Measurements from ENCODE around the gene PIK3R5.

The PIK3R5 gene

DNA sequence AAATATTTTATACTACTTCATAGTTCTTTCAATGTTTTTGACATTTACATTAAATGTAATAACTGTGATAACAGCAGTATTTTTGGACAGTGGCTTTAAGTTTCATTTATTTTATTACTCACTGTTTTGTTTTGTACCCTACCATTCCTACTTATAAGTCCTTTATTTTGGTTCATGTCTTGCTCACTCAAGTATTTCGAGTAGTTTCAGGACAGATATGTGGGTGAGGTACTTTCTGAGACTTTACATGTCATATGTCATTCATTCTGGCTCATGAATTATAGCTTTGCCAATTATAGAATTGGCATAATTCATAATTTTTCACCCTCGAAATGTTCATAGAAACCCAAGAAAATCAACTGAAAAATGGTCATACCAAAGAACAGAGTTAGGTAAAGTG lies 44.4 kb downstream of the PIK3R5 start:
- no peak overlapping the region for H3K4me2 ChIP-seq (ENCODE audit: insufficient read depth, low read length)
- ATAC-seq (ENCODE audit: insufficient read depth, low read depth): no peak
- no peak overlapping the region for H2AFZ ChIP-seq (ENCODE audit: low read depth, low read length)
- H3K27me3 ChIP-seq (ENCODE audit: insufficient read depth, low read length, poor library complexity): no peaks in the 10 kb centered on the region
- H3K27ac ChIP-seq (ENCODE audit: low read length): no peak overlapping the region
- no peaks in the 10 kb centered on the region for H4K20me1 ChIP-seq (ENCODE audit: insufficient read depth, low read length)
- H3K9ac ChIP-seq (ENCODE audit: low read depth, low read length): no peak overlapping the region
- no peaks in the 10 kb centered on the region for H3K4me1 ChIP-seq (ENCODE audit: insufficient read depth, low read length)
- no peak for TF ChIP-seq CTCF (IDR thresholded peaks at IDR 0.05; ENCODE audit: borderline replicate concordance, extremely low read depth, low read length, poor library complexity, severe bottlenecking)
- TF ChIP-seq EZH2 (IDR thresholded peaks at IDR 0.05; ENCODE audit: borderline replicate concordance, low read depth, low read length, severe bottlenecking): no peak
- H3K9me3 ChIP-seq (ENCODE audit: insufficient read depth, low read length, severe bottlenecking): peaks cover 17% of the 10 kb centered on the region
- DNase-seq: no peak
- no peak overlapping the region for H3K4me3 ChIP-seq (ENCODE audit: low read depth in 1 of 2, low read length in 2 of 2)
- H3K36me3 ChIP-seq (ENCODE audit: insufficient read depth, low read length): peaks cover 6% of the 10 kb centered on the region; the same call in 1 of the 2 replicates
- peaks cover 11% of the 10 kb centered on the region; the same call in 1 of the 2 replicates for H3K79me2 ChIP-seq (ENCODE audit: insufficient read depth, low read length)

DNA sequence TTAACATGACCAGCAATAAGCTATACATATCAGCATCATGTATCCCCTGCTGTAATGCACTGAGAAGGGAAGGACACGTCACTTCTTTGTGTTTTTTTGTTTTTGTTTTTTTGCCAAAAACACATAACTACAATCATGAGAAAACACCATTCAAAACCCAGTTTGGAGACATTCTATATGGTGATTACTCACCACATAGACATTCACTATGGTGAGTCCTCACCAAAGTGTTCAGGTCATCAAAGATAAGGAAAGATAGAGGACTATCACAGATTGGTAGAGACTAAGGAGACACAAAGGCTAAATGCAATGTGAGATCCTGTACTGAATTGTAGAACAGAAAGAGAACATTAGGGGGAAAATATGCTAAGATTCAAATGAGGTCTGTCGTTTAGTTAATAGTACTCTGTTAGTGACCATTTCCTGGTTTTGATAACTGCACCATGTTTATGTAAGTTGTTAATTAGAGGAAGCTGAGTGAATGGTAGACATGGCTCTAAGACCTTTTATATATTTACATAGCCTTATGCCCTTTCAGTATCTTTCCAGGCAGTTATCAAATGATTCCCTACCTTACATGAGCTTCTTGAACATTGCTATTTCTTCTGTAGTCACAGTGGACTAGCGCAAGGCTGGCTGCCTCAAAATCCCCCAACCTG lies 46.6 kb downstream of the PIK3R5 start:
- H2AFZ ChIP-seq (ENCODE audit: low read depth, low read length): no peak overlapping the region
- ATAC-seq (ENCODE audit: insufficient read depth, low read depth) (no peak), DNase-seq (no peak)
- H3K9me3 ChIP-seq (ENCODE audit: insufficient read depth, low read length, severe bottlenecking): peaks cover 13% of the 10 kb centered on the region
- TF ChIP-seq EZH2 (IDR thresholded peaks at IDR 0.05; ENCODE audit: borderline replicate concordance, low read depth, low read length, severe bottlenecking) (no peak), CTCF (IDR thresholded peaks at IDR 0.05; ENCODE audit: borderline replicate concordance, extremely low read depth, low read length, poor library complexity, severe bottlenecking) (no peak)
- H3K4me2 ChIP-seq (ENCODE audit: insufficient read depth, low read length): no peak overlapping the region
- peaks cover 6% of the 10 kb centered on the region for H3K36me3 ChIP-seq (ENCODE audit: insufficient read depth, low read length)
- no peak overlapping the region for H3K27ac ChIP-seq (ENCODE audit: low read length)
- H3K4me3 ChIP-seq (ENCODE audit: low read depth in 1 of 2, low read length in 2 of 2): no peak overlapping the region
- no peak overlapping the region for H3K9ac ChIP-seq (ENCODE audit: low read depth, low read length)
- H3K27me3 ChIP-seq (ENCODE audit: insufficient read depth, low read length, poor library complexity): no peaks in the 10 kb centered on the region
- H3K4me1 ChIP-seq (ENCODE audit: insufficient read depth, low read length): no peaks in the 10 kb centered on the region
- peaks cover 4% of the 10 kb centered on the region; the same call in 1 of the 2 replicates for H4K20me1 ChIP-seq (ENCODE audit: insufficient read depth, low read length)
- peaks cover 8% of the 10 kb centered on the region; the same call in 1 of the 2 replicates for H3K79me2 ChIP-seq (ENCODE audit: insufficient read depth, low read length)

DNA sequence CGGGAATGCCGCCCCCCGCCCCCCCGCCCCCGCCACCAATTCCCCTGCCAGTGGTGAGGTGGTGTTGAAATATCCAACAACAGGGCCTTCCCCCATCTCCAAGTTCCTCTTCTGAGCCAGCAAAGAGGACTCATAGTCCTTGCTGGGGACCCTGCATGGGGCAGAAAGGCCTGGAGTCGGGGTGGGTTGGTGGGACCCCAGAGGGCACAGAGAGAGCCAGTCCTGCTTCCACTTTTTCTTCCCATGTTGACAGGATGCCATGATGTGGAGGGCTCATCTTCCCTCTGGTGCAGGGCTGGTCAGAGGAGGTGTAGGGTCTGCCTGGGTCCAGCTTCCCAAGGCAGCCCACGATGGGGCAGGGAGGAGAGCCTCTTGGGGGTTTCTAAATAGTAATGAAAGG lies 49.0 kb downstream of the PIK3R5 start:
- Histone ChIP-seq H3K27ac (ENCODE audit: low read length) (no peak overlapping the region), H3K4me1 (ENCODE audit: insufficient read depth, low read length) (no peaks in the 10 kb centered on the region), H3K36me3 (ENCODE audit: insufficient read depth, low read length) (peaks cover 7% of the 10 kb centered on the region), H3K9ac (ENCODE audit: low read depth, low read length) (no peak overlapping the region), H3K79me2 (ENCODE audit: insufficient read depth, low read length) (peaks cover 8% of the 10 kb centered on the region; the same call in 1 of the 2 replicates), H3K9me3 (ENCODE audit: insufficient read depth, low read length, severe bottlenecking) (peaks cover 11% of the 10 kb centered on the region), H3K4me2 (ENCODE audit: insufficient read depth, low read length) (no peak overlapping the region), H3K4me3 (ENCODE audit: low read depth in 1 of 2, low read length in 2 of 2) (no peak overlapping the region), H4K20me1 (ENCODE audit: insufficient read depth, low read length) (peaks cover 8% of the 10 kb centered on the region; the same call in 1 of the 2 replicates), H2AFZ (ENCODE audit: low read depth, low read length) (no peak overlapping the region), H3K27me3 (ENCODE audit: insufficient read depth, low read length, poor library complexity) (no peaks in the 10 kb centered on the region)
- ATAC-seq (ENCODE audit: insufficient read depth, low read depth) (no peak), DNase-seq (no peak)
- TF ChIP-seq CTCF (IDR thresholded peaks at IDR 0.05; ENCODE audit: borderline replicate concordance, extremely low read depth, low read length, poor library complexity, severe bottlenecking) (no peak), EZH2 (IDR thresholded peaks at IDR 0.05; ENCODE audit: borderline replicate concordance, low read depth, low read length, severe bottlenecking) (no peak)

All from DND-41 (cell line).